Measurements from ENCODE around the gene PGA5. TPM values are rescaled to one million over a fixed set of nuclear protein-coding genes. Genes with fewer than 3 reads are reported as not detected.
"Not testable (repeated sequence)": the region's sequence is repeated elsewhere in the genome, so short reads cannot be mapped to it uniquely, and the experiment has no call there.

PGA5 gene
- total RNA-seq, 1 donor, result not detected

DNA sequence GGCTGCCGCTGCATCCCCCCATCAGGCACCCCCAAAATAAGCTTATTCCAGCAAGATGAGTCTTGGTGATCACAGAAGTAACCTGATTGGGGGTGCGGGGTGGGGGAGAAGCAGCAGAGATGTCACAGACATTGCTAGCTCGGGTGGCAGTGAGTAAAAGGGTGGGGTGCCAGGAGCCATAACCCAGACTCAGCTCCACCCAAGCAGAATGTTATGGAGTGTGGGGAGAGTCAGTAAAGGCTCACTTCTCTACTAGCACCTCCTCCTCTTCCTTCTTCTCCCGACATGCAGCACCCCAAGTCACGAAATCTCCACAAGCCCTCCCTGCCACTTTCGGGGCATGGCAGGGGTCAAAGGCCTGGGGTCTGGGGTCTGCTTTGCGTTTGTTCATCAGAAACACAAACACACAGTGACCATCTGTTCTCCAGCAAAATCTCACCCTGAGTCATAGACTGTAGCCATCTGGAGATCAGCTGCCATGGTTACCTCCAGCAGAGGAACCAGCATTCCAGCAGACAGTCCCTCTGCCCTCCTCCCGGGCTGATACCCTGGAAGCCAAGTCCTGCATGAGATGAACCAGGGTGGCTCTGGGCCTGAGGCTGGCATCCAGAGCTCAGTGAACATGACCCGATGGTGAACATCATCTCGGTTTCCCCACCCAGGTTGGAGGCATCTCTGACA lies 4.4 kb downstream of the PGA5 start:
- not testable (repeated sequence) for H2AFZ ChIP-seq (ENCODE audit: low read length); H3K36me3 ChIP-seq (ENCODE audit: insufficient read depth, low read length); H3K4me1 ChIP-seq (ENCODE audit: insufficient read depth, low read length); H3K27ac ChIP-seq (ENCODE audit: low read depth, low read length); H3K79me2 ChIP-seq (ENCODE audit: insufficient read depth, low read length); DNase-seq (ENCODE audit: insufficient read length, low spot score, missing footprints); H3K4me2 ChIP-seq (ENCODE audit: insufficient read depth, low read length); H4K20me1 ChIP-seq (ENCODE audit: insufficient read depth, low read length); H3K9me3 ChIP-seq (ENCODE audit: low read depth, low read length); H3K4me3 ChIP-seq (ENCODE audit: insufficient read depth, low read length); H3K27me3 ChIP-seq (ENCODE audit: insufficient read depth, low read length)

- H3K27ac ChIP-seq (ENCODE audit: low read depth, low read length); H4K20me1 ChIP-seq (ENCODE audit: insufficient read depth, low read length); DNase-seq (ENCODE audit: insufficient read length, low spot score, missing footprints); H3K36me3 ChIP-seq (ENCODE audit: insufficient read depth, low read length); H3K4me3 ChIP-seq (ENCODE audit: insufficient read depth, low read length); H3K4me1 ChIP-seq (ENCODE audit: insufficient read depth, low read length); H2AFZ ChIP-seq (ENCODE audit: low read length); H3K4me2 ChIP-seq (ENCODE audit: insufficient read depth, low read length); H3K9me3 ChIP-seq (ENCODE audit: low read depth, low read length); H3K27me3 ChIP-seq (ENCODE audit: insufficient read depth, low read length); H3K79me2 ChIP-seq (ENCODE audit: insufficient read depth, low read length): not testable (repeated sequence)
These were observed 7.1 kb downstream of the PGA5 start for GRCh38 chr11:61248071-61248470.

- H3K9me3 ChIP-seq (ENCODE audit: low read depth, low read length); H3K4me1 ChIP-seq (ENCODE audit: insufficient read depth, low read length); H3K27ac ChIP-seq (ENCODE audit: low read depth, low read length); H3K36me3 ChIP-seq (ENCODE audit: insufficient read depth, low read length); H3K4me2 ChIP-seq (ENCODE audit: insufficient read depth, low read length); DNase-seq (ENCODE audit: insufficient read length, low spot score, missing footprints); H4K20me1 ChIP-seq (ENCODE audit: insufficient read depth, low read length); H3K27me3 ChIP-seq (ENCODE audit: insufficient read depth, low read length); H3K4me3 ChIP-seq (ENCODE audit: insufficient read depth, low read length); H3K79me2 ChIP-seq (ENCODE audit: insufficient read depth, low read length); H2AFZ ChIP-seq (ENCODE audit: low read length): not testable (repeated sequence)
These were observed 8.2 kb downstream of the PGA5 start for GRCh38 chr11:61249201-61249600.

- not testable (repeated sequence) for H3K79me2 ChIP-seq (ENCODE audit: insufficient read depth, low read length); H3K9me3 ChIP-seq (ENCODE audit: low read depth, low read length); H3K27ac ChIP-seq (ENCODE audit: low read depth, low read length); DNase-seq (ENCODE audit: insufficient read length, low spot score, missing footprints); H3K4me2 ChIP-seq (ENCODE audit: insufficient read depth, low read length); H2AFZ ChIP-seq (ENCODE audit: low read length); H3K27me3 ChIP-seq (ENCODE audit: insufficient read depth, low read length); H3K4me1 ChIP-seq (ENCODE audit: insufficient read depth, low read length); H3K4me3 ChIP-seq (ENCODE audit: insufficient read depth, low read length); H3K36me3 ChIP-seq (ENCODE audit: insufficient read depth, low read length); H4K20me1 ChIP-seq (ENCODE audit: insufficient read depth, low read length)
These were observed 10.1 kb downstream of the PGA5 start for GRCh38 chr11:61250796-61251765.

DNA sequence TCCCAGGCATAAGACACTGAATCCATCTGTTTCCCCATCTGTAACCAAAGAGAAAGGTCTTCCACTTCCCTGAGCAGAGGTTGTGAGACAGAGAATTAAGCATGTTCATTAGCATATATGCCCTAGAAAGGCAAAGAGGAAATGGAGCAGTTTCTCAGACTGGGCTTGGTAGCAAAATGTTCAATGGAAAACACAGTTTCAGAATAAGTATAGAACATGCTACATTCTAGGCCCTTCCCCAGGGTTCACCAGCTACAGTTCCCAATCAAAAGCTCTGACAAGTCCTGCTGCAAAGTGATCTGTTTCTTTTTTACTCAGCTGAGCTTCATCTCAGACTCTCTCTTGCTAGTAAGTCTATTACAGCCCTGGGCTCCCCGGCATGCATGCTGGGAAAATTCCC lies 11.4 kb downstream of the PGA5 start:
- not testable (repeated sequence) for H3K36me3 ChIP-seq (ENCODE audit: insufficient read depth, low read length); H3K79me2 ChIP-seq (ENCODE audit: insufficient read depth, low read length); H3K4me3 ChIP-seq (ENCODE audit: insufficient read depth, low read length); H3K27me3 ChIP-seq (ENCODE audit: insufficient read depth, low read length); H4K20me1 ChIP-seq (ENCODE audit: insufficient read depth, low read length); H3K27ac ChIP-seq (ENCODE audit: low read depth, low read length); H3K4me1 ChIP-seq (ENCODE audit: insufficient read depth, low read length); DNase-seq (ENCODE audit: insufficient read length, low spot score, missing footprints); H3K9me3 ChIP-seq (ENCODE audit: low read depth, low read length); H2AFZ ChIP-seq (ENCODE audit: low read length); H3K4me2 ChIP-seq (ENCODE audit: insufficient read depth, low read length)

DNA sequence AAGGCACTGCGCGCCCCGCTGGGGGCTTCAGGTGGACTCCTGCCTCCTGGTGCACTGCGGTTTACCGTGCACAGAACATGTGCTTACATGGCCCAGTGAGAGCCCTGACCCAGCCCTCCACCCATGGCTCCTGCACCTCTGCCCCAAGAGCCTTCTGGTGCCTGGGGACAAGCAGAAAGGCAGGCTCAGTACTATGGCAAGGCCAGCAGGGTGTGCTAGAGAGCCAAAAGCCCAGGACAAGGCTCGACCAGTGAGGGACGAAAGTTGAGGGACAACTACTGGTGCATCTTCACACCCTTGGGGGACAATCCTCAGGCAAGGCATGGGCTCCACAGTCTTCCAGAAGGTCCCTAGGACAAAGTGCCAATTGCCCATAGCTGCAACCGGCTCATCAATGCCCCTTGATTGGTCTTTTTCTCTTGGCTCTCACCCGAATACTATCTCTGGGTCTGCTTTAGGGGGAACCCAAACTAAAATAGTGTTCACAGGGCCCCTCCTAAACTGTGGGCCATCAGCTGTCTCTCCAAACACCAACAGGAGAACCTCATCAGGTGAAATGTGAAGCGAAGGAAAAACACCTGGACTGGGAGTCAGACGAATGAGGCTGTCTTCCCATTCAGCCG lies 13.5 kb downstream of the PGA5 start:
- Histone ChIP-seq H3K4me1 (ENCODE audit: insufficient read depth, low read length) (no peaks in the 10 kb centered on the region), H3K9me3 (ENCODE audit: low read depth, low read length) (no peaks in the 10 kb centered on the region), H2AFZ (ENCODE audit: low read length) (no peak overlapping the region), H4K20me1 (ENCODE audit: insufficient read depth, low read length) (no peaks in the 10 kb centered on the region), H3K27me3 (ENCODE audit: insufficient read depth, low read length) (peaks cover 5% of the 10 kb centered on the region), H3K36me3 (ENCODE audit: insufficient read depth, low read length) (no peaks in the 10 kb centered on the region), H3K79me2 (ENCODE audit: insufficient read depth, low read length) (no peaks in the 10 kb centered on the region), H3K27ac (ENCODE audit: low read depth, low read length) (no peak overlapping the region), H3K4me3 (ENCODE audit: insufficient read depth, low read length) (no peak overlapping the region), H3K4me2 (ENCODE audit: insufficient read depth, low read length) (no peak overlapping the region)
- DNase-seq (ENCODE audit: insufficient read length, low spot score, missing footprints), result peak; percentile 97
- TF ChIP-seq CTCF (IDR thresholded peaks at IDR 0.05; ENCODE audit: extremely low read depth, low read depth, low read length), result peak; percentile 87

Data from osteoblast (primary cell).